ENCODE measurements around the gene CTNNA3. TPM values are rescaled to one million over a fixed set of nuclear protein-coding genes. Genes with fewer than 3 reads are reported as not detected.

Gene CTNNA3
- total RNA-seq, 1 experiment from 2014 or later: not detected

DNA sequence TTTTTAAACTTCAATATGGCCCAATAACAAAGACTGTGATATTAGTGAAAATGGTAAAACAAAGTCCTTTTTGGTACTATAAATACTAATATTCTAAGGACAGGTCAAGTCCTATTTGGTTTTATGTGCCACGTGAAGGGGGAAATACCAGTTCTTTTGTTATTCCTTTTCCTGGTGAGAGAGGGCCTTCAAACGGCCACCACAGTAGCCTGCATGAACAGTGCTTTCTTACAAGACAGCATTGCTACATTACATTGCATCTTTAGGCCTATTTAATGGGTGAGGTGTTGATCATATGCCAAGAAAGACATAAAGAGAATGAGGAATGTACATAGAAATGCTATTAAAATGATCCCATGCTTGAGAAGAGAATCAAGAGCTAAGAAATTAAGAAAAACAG lies 555.4 kb downstream of the CTNNA3 start:
- H3K4me3 ChIP-seq (ENCODE audit: low read length): no peak overlapping the region
- H3K4me2 ChIP-seq (ENCODE audit: low read depth, low read length, poor library complexity, severe bottlenecking): no peak overlapping the region
- H3K9me2 ChIP-seq (replicated peaks; ENCODE audit: insufficient read depth, low read length): no peaks in the 10 kb centered on the region
- H3K9ac ChIP-seq (ENCODE audit: low read length): no peak overlapping the region
- no peak for DNase-seq
- no peak overlapping the region for H2AFZ ChIP-seq (ENCODE audit: low read length)
- no peaks in the 10 kb centered on the region for H3K4me1 ChIP-seq (ENCODE audit: low read length)
- H3K27me3 ChIP-seq (ENCODE audit: low read length): no peaks in the 10 kb centered on the region
- H3K9me3 ChIP-seq (ENCODE audit: low read length): no peaks in the 10 kb centered on the region
- no peaks in the 10 kb centered on the region for H3K36me3 ChIP-seq (ENCODE audit: insufficient read depth, low read length)
- H3K27ac ChIP-seq (ENCODE audit: low read length): no peak overlapping the region
- H4K20me1 ChIP-seq (ENCODE audit: insufficient read depth, low read depth, low read length): no peaks in the 10 kb centered on the region
- H3K79me2 ChIP-seq (ENCODE audit: low read length): no peaks in the 10 kb centered on the region

DNA sequence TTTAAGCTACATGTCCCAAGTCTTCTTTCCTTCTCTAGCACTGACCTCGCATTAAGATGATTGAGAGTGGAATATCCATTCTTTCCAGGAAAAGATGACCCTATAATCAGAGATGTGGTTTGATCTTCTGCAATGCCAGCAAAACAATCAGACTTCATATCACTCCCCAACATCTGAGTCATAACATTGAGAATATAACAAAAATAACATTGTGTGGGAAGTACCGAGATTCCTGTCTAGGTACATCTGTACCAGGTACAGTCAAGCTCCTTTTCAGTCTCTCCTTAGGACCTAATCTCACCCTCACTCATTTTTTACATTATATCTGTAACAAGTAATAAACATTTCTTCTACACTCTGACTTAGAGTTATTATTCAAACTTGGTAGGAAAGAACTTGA lies 568.6 kb downstream of the CTNNA3 start:
- no peak for DNase-seq
- Histone ChIP-seq H3K9me2 (replicated peaks; ENCODE audit: insufficient read depth, low read length) (0 out of 2 replicates have a peak, but pooled peaks cover 7% of the 10 kb centered on the region), H3K79me2 (ENCODE audit: low read length) (no peaks in the 10 kb centered on the region), H3K36me3 (ENCODE audit: insufficient read depth, low read length) (no peaks in the 10 kb centered on the region), H3K4me3 (ENCODE audit: low read length) (no peak overlapping the region), H2AFZ (ENCODE audit: low read length) (no peak overlapping the region), H3K4me1 (ENCODE audit: low read length) (no peaks in the 10 kb centered on the region), H3K9ac (ENCODE audit: low read length) (no peak overlapping the region), H3K9me3 (ENCODE audit: low read length) (no peaks in the 10 kb centered on the region), H3K27ac (ENCODE audit: low read length) (no peak overlapping the region), H3K4me2 (ENCODE audit: low read depth, low read length, poor library complexity, severe bottlenecking) (no peak overlapping the region), H3K27me3 (ENCODE audit: low read length) (no peaks in the 10 kb centered on the region), H4K20me1 (ENCODE audit: insufficient read depth, low read depth, low read length) (no peaks in the 10 kb centered on the region)

DNA sequence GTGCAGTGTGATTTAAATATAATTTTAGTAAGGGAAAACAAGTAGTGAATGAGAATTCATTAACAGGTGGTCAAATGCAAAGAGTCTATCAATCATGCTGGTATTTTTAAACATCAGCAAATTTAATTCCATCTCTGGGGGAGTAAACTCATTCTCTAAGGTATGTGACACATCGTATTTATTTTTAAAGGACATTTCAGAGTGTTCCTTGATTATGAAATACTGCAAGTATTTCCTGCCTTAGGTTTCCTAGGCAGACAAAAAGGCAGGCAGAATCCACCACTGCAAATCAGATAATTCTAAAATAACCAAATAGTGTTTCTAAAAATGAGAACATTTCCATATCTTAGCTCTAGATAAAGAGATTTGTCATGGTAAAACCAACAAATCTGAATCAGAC lies 576.3 kb downstream of the CTNNA3 start:
- Histone ChIP-seq H3K9ac (ENCODE audit: low read length) (no peak overlapping the region), H3K9me2 (replicated peaks; ENCODE audit: insufficient read depth, low read length) (no peaks in the 10 kb centered on the region), H3K9me3 (ENCODE audit: low read length) (no peaks in the 10 kb centered on the region), H2AFZ (ENCODE audit: low read length) (no peak overlapping the region), H4K20me1 (ENCODE audit: insufficient read depth, low read depth, low read length) (no peaks in the 10 kb centered on the region), H3K4me3 (ENCODE audit: low read length) (no peak overlapping the region), H3K27ac (ENCODE audit: low read length) (no peak overlapping the region), H3K36me3 (ENCODE audit: insufficient read depth, low read length) (no peaks in the 10 kb centered on the region), H3K27me3 (ENCODE audit: low read length) (no peaks in the 10 kb centered on the region), H3K79me2 (ENCODE audit: low read length) (no peaks in the 10 kb centered on the region), H3K4me1 (ENCODE audit: low read length) (no peaks in the 10 kb centered on the region), H3K4me2 (ENCODE audit: low read depth, low read length, poor library complexity, severe bottlenecking) (no peak overlapping the region)
- no peak for DNase-seq

DNA sequence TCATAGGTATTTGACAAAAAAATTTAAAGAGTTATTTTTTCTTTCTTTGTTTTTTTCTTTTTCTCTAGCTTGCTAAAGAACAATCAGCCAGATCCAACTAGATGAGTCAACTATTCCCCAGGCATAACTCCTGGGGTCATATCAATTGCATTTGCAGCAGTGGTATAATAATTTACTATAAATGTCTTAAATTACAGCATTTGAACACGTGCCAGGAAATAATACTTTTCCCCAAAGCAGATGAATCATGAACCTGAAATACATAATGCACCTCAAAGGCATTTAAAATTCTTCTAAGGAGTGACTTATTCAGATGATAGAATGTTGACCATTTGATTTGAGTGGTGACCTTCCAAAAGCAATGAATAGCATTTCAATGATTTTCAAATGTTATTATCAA lies 580.0 kb downstream of the CTNNA3 start:
- no peaks in the 10 kb centered on the region for H3K27me3 ChIP-seq (ENCODE audit: low read length)
- H3K27ac ChIP-seq (ENCODE audit: low read length): no peak overlapping the region
- no peak for DNase-seq
- no peaks in the 10 kb centered on the region for H3K9me2 ChIP-seq (replicated peaks; ENCODE audit: insufficient read depth, low read length)
- H3K9me3 ChIP-seq (ENCODE audit: low read length): no peaks in the 10 kb centered on the region
- no peak overlapping the region for H3K4me2 ChIP-seq (ENCODE audit: low read depth, low read length, poor library complexity, severe bottlenecking)
- H3K4me3 ChIP-seq (ENCODE audit: low read length): no peak overlapping the region
- no peak overlapping the region for H3K9ac ChIP-seq (ENCODE audit: low read length)
- H3K79me2 ChIP-seq (ENCODE audit: low read length): no peaks in the 10 kb centered on the region
- H4K20me1 ChIP-seq (ENCODE audit: insufficient read depth, low read depth, low read length): no peaks in the 10 kb centered on the region
- H3K36me3 ChIP-seq (ENCODE audit: insufficient read depth, low read length): no peaks in the 10 kb centered on the region
- H3K4me1 ChIP-seq (ENCODE audit: low read length): no peaks in the 10 kb centered on the region
- H2AFZ ChIP-seq (ENCODE audit: low read length): no peak overlapping the region

DNA sequence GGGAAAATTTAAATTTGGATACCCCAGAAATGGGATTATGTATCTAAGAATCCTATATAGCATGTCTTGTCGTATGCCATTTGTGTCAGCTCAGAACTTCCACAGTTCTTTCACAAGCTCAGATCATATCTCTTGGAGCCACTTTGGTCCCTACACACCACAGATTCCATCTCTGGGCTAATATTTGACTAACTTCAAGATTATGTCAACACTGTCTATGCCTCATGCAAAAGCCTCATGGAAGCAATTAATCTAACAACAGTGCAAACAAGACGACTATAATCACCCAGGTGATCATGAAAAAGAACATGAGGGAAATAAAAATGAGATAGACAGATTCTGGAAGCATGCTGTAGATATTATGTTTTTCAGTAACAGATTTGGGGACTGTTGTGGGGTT lies 581.0 kb downstream of the CTNNA3 start:
- no peaks in the 10 kb centered on the region for H3K36me3 ChIP-seq (ENCODE audit: insufficient read depth, low read length)
- no peaks in the 10 kb centered on the region for H4K20me1 ChIP-seq (ENCODE audit: insufficient read depth, low read depth, low read length)
- no peak overlapping the region for H2AFZ ChIP-seq (ENCODE audit: low read length)
- no peaks in the 10 kb centered on the region for H3K9me2 ChIP-seq (replicated peaks; ENCODE audit: insufficient read depth, low read length)
- no peak overlapping the region for H3K9ac ChIP-seq (ENCODE audit: low read length)
- no peak overlapping the region for H3K4me3 ChIP-seq (ENCODE audit: low read length)
- no peaks in the 10 kb centered on the region for H3K79me2 ChIP-seq (ENCODE audit: low read length)
- no peak for DNase-seq
- H3K4me2 ChIP-seq (ENCODE audit: low read depth, low read length, poor library complexity, severe bottlenecking): no peak overlapping the region
- H3K27ac ChIP-seq (ENCODE audit: low read length): no peak overlapping the region
- H3K4me1 ChIP-seq (ENCODE audit: low read length): no peaks in the 10 kb centered on the region
- no peaks in the 10 kb centered on the region for H3K9me3 ChIP-seq (ENCODE audit: low read length)
- no peaks in the 10 kb centered on the region for H3K27me3 ChIP-seq (ENCODE audit: low read length)

DNA sequence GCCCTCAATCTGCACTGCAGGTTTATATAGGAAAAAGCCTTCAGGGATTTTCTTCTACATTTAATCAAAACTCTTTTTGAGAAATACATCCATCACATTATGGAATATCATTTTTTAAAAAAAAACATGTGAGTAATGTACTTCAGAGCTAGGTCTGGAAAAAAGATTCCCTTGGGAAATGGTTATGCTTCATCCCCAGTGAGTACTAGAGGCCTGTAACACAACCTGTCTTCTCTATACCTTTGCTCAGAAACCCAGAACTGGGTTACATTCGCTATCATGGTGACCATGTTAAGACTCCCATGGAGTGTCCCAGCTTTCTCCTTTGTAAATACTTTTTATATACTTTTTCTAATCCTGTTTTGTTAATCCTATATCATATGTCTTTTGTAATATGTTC lies 583.2 kb downstream of the CTNNA3 start:
- no peaks in the 10 kb centered on the region for H3K4me1 ChIP-seq (ENCODE audit: low read length)
- H3K27me3 ChIP-seq (ENCODE audit: low read length): no peaks in the 10 kb centered on the region
- H2AFZ ChIP-seq (ENCODE audit: low read length): no peak overlapping the region
- no peak overlapping the region for H3K9ac ChIP-seq (ENCODE audit: low read length)
- H3K27ac ChIP-seq (ENCODE audit: low read length): no peak overlapping the region
- H3K9me3 ChIP-seq (ENCODE audit: low read length): no peaks in the 10 kb centered on the region
- no peaks in the 10 kb centered on the region for H3K36me3 ChIP-seq (ENCODE audit: insufficient read depth, low read length)
- no peak overlapping the region for H3K4me2 ChIP-seq (ENCODE audit: low read depth, low read length, poor library complexity, severe bottlenecking)
- no peaks in the 10 kb centered on the region for H3K9me2 ChIP-seq (replicated peaks; ENCODE audit: insufficient read depth, low read length)
- no peak for DNase-seq
- no peaks in the 10 kb centered on the region for H4K20me1 ChIP-seq (ENCODE audit: insufficient read depth, low read depth, low read length)
- H3K79me2 ChIP-seq (ENCODE audit: low read length): no peaks in the 10 kb centered on the region
- no peak overlapping the region for H3K4me3 ChIP-seq (ENCODE audit: low read length)

DNA sequence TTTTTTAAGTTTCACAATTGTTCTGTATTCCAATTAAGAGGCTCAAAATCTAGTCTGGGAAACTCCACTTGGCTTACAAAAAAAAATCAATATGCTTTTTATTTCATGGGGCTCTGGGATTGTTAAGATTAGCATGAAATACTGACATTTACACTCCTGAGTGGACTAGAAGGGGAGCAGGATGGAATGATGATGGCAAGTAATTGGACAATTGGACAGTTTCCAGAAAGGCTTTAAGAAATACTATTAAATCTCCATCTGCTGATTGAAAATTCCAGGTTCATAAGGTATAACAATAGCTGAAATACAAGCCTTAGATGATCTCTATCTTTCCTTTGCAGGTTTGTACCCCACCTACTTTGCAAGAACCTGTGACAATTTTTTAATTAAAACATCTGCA lies 585.7 kb downstream of the CTNNA3 start:
- H3K4me3 ChIP-seq (ENCODE audit: low read length): no peak overlapping the region
- no peak overlapping the region for H3K27ac ChIP-seq (ENCODE audit: low read length)
- H3K79me2 ChIP-seq (ENCODE audit: low read length): no peaks in the 10 kb centered on the region
- no peaks in the 10 kb centered on the region for H3K9me3 ChIP-seq (ENCODE audit: low read length)
- H2AFZ ChIP-seq (ENCODE audit: low read length): no peak overlapping the region
- H4K20me1 ChIP-seq (ENCODE audit: insufficient read depth, low read depth, low read length): no peaks in the 10 kb centered on the region
- H3K9me2 ChIP-seq (replicated peaks; ENCODE audit: insufficient read depth, low read length): no peaks in the 10 kb centered on the region
- H3K4me1 ChIP-seq (ENCODE audit: low read length): no peaks in the 10 kb centered on the region
- no peaks in the 10 kb centered on the region for H3K36me3 ChIP-seq (ENCODE audit: insufficient read depth, low read length)
- no peak overlapping the region for H3K4me2 ChIP-seq (ENCODE audit: low read depth, low read length, poor library complexity, severe bottlenecking)
- no peak overlapping the region for H3K9ac ChIP-seq (ENCODE audit: low read length)
- H3K27me3 ChIP-seq (ENCODE audit: low read length): no peaks in the 10 kb centered on the region
- DNase-seq: no peak

DNA sequence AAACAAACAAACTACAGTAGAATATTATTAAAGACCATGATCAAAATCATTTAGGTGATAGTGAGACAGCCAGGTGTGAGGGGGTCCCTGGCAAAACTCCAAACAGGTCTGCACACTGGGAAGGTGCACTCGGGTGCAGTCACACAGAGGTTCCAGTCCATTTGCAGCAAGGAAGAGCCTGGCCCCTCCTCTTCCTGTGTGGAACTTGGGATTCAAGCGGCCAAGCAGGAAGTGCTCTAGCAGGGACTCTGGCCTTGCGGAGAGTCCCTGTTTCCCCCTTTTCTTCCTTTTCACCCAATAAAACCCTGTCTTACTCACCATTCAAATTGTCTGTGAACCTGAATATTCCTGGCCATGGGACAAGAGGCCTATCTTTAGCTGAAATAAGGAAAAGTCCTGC lies 588.3 kb downstream of the CTNNA3 start:
- Histone ChIP-seq H3K4me3 (ENCODE audit: low read length) (no peak overlapping the region), H3K4me2 (ENCODE audit: low read depth, low read length, poor library complexity, severe bottlenecking) (no peak overlapping the region), H3K36me3 (ENCODE audit: insufficient read depth, low read length) (no peaks in the 10 kb centered on the region), H3K9ac (ENCODE audit: low read length) (no peak overlapping the region), H3K79me2 (ENCODE audit: low read length) (no peaks in the 10 kb centered on the region), H4K20me1 (ENCODE audit: insufficient read depth, low read depth, low read length) (no peaks in the 10 kb centered on the region), H3K9me2 (replicated peaks; ENCODE audit: insufficient read depth, low read length) (no peaks in the 10 kb centered on the region), H3K4me1 (ENCODE audit: low read length) (no peaks in the 10 kb centered on the region), H3K9me3 (ENCODE audit: low read length) (no peaks in the 10 kb centered on the region), H2AFZ (ENCODE audit: low read length) (no peak overlapping the region), H3K27me3 (ENCODE audit: low read length) (no peaks in the 10 kb centered on the region), H3K27ac (ENCODE audit: low read length) (no peak overlapping the region)
- no peak for DNase-seq

DNA sequence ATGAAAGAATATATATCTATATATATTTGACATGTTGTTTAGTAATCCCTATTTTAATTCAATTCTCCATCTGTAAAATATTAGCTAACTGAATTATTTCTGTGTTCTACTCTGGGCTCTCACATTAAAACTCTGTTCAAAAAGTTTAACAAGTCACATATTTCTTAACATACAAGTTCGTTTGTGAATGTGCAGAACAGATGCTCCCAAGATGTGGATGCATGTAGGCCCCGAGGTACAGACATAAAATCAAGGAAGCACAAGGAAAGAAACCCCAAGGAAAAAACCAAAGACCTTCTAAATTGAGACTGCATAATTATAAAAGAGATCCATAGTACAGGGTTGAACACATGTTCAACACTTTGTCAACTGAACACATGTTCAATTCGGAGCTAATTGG lies 595.0 kb downstream of the CTNNA3 start:
- Histone ChIP-seq H3K9me3 (ENCODE audit: low read length) (no peaks in the 10 kb centered on the region), H3K36me3 (ENCODE audit: insufficient read depth, low read length) (no peaks in the 10 kb centered on the region), H3K9me2 (replicated peaks; ENCODE audit: insufficient read depth, low read length) (no peaks in the 10 kb centered on the region), H3K79me2 (ENCODE audit: low read length) (no peaks in the 10 kb centered on the region), H3K27me3 (ENCODE audit: low read length) (no peaks in the 10 kb centered on the region), H3K27ac (ENCODE audit: low read length) (no peak overlapping the region), H3K4me3 (ENCODE audit: low read length) (no peak overlapping the region), H3K4me2 (ENCODE audit: low read depth, low read length, poor library complexity, severe bottlenecking) (no peak overlapping the region), H3K4me1 (ENCODE audit: low read length) (no peaks in the 10 kb centered on the region), H2AFZ (ENCODE audit: low read length) (no peak overlapping the region), H3K9ac (ENCODE audit: low read length) (no peak overlapping the region), H4K20me1 (ENCODE audit: insufficient read depth, low read depth, low read length) (no peaks in the 10 kb centered on the region)
- no peak for DNase-seq

Data from Karpas-422 (cell line).